GM21576 (cell line): ENCODE results near the gene NDUFS2.

Experiments used
- ATAC-seq: cut with Tn5 transposase; IDR thresholded peaks from one replicate; pipeline ENCODE4 v1.9.1; 2021; ENCODE audit warnings: mild to moderate bottlenecking, moderate library complexity; ENCODE audit not compliant: unreplicated experiment

The NDUFS2 gene

GRCh38 chr1:161193561-161194235, 8.5 kb upstream of the NDUFS2 start:
- no peak for ATAC-seq

GRCh38 chr1:161195171-161195570, 7.0 kb upstream of the NDUFS2 start:
- peak; percentile 53 for ATAC-seq

- no peak for ATAC-seq
These were observed 6.1 kb upstream of the NDUFS2 start for GRCh38 chr1:161196111-161196510.

GRCh38 chr1:161196521-161197451, 5.4 kb upstream of the NDUFS2 start:
- no peak for ATAC-seq

GRCh38 chr1:161197560-161198193, 4.5 kb upstream of the NDUFS2 start:
- ATAC-seq, result no peak

- no peak for ATAC-seq
These were observed 3.8 kb upstream of the NDUFS2 start for GRCh38 chr1:161198194-161198896.

GRCh38 chr1:161198897-161199431, 3.2 kb upstream of the NDUFS2 start, which contains the start of gene ADAMTS4:
Gene ADAMTS4 (minus strand): TSS chr1:161199054. CDS start chr1:161198627, 427 bp downstream.
- no peak for ATAC-seq

GRCh38 chr1:161199506-161200139, 2.5 kb upstream of the NDUFS2 start:
- ATAC-seq, result no peak

- no peak for ATAC-seq
These were observed 1.7 kb upstream of the NDUFS2 start for GRCh38 chr1:161200421-161200991.

GRCh38 chr1:161200992-161201835, 953 bp upstream of the NDUFS2 start:
- ATAC-seq, result no peak

GRCh38 chr1:161206411-161207140, 4.4 kb downstream of the NDUFS2 start:
- ATAC-seq, result no peak

GRCh38 chr1:161207173-161207572, 5.0 kb downstream of the NDUFS2 start:
- ATAC-seq, result no peak

GRCh38 chr1:161209790-161210409, 7.7 kb downstream of the NDUFS2 start:
- ATAC-seq, result peak; percentile 66

GRCh38 chr1:161214369-161214768, 12.2 kb downstream of the NDUFS2 start:
- ATAC-seq, result no peak

- no peak for ATAC-seq
These were observed 12.9 kb downstream of the NDUFS2 start, which contains the start of gene FCER1G for GRCh38 chr1:161215076-161215475. Gene FCER1G (plus strand): TSS chr1:161215295. CDS start chr1:161215322, 27 bp downstream.

GRCh38 chr1:161216945-161217712, 15.0 kb downstream of the NDUFS2 start:
- ATAC-seq, result peak; percentile 85

GRCh38 chr1:161217831-161218230, 15.7 kb downstream of the NDUFS2 start:
- no peak for ATAC-seq
